ENCODE measurements around the gene REM2.

DNA sequence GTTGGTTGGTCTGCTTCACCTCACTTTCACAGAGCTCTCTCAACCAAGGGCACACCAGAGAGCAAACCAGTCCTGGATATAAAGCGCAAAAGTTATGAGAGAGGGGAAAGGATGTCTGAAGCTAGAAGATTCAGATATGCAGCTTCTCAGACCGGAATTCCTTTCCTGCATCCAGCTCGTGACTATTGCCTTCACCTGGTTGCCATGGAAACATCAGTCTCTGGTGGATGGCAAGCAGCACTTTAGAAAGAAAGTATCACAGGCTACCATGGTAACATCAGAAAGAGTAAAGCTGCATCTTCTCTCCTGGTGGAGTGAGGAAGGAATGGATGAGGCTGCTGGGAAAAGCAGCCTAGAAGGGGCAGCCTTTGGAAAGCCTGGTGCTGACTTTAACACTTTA lies 13.7 kb downstream of the REM2 start:
- TF ChIP-seq, protein P1, sequence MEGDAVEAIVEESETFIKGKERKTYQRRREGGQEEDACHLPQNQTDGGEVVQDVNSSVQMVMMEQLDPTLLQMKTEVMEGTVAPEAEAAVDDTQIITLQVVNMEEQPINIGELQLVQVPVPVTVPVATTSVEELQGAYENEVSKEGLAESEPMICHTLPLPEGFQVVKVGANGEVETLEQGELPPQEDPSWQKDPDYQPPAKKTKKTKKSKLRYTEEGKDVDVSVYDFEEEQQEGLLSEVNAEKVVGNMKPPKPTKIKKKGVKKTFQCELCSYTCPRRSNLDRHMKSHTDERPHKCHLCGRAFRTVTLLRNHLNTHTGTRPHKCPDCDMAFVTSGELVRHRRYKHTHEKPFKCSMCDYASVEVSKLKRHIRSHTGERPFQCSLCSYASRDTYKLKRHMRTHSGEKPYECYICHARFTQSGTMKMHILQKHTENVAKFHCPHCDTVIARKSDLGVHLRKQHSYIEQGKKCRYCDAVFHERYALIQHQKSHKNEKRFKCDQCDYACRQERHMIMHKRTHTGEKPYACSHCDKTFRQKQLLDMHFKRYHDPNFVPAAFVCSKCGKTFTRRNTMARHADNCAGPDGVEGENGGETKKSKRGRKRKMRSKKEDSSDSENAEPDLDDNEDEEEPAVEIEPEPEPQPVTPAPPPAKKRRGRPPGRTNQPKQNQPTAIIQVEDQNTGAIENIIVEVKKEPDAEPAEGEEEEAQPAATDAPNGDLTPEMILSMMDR (conservative IDR thresholded peaks at IDR 0.05): no peak
- no peak for TF ChIP-seq ZFX (IDR thresholded peaks at IDR 0.05)

All from C4-2B (cell line).